MM.1S (cell line): ENCODE data around the gene CCDC107.

Experiments used
- EZH2 ChIP-seq: fragments of 300-600 bp; sonication (generic); optimal IDR thresholded peaks from 2 replicates; pipeline ENCODE3; 2017; ENCODE audit warnings: low read depth, mild to moderate bottlenecking, antibody characterized with exemption, low read length, mixed read lengths
- EZH2phosphoT487 ChIP-seq: fragments of 300-600 bp; sonication (generic); IDR thresholded peaks from 2 replicates; pipeline ENCODE4 v1.6.1; 2018; ENCODE audit warnings: antibody characterized with exemption, low read length
- TF ChIP-seq, protein P1 (sequence below): fragments of 300-600 bp; sonication (generic); IDR thresholded peaks from 2 replicates; pipeline ENCODE4 v1.5.1; 2016; ENCODE audit warnings: antibody characterized with exemption, low read length, mixed read lengths

DNA sequence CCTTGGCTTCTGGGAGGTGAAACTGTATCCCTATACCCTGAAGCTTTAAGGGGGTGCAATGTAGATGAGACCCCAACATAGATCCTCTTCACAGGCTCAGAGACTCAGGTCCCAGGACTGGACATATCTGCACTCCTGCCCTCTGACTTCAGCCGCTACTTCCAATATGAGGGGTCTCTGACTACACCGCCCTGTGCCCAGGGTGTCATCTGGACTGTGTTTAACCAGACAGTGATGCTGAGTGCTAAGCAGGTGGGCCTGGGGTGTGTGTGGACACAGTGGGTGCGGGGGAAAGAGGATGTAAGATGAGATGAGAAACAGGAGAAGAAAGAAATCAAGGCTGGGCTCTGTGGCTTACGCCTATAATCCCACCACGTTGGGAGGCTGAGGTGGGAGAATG lies 21.0 kb downstream of the CCDC107 start:
- TF ChIP-seq EZH2phosphoT487: no peak
- TF ChIP-seq, protein P1, sequence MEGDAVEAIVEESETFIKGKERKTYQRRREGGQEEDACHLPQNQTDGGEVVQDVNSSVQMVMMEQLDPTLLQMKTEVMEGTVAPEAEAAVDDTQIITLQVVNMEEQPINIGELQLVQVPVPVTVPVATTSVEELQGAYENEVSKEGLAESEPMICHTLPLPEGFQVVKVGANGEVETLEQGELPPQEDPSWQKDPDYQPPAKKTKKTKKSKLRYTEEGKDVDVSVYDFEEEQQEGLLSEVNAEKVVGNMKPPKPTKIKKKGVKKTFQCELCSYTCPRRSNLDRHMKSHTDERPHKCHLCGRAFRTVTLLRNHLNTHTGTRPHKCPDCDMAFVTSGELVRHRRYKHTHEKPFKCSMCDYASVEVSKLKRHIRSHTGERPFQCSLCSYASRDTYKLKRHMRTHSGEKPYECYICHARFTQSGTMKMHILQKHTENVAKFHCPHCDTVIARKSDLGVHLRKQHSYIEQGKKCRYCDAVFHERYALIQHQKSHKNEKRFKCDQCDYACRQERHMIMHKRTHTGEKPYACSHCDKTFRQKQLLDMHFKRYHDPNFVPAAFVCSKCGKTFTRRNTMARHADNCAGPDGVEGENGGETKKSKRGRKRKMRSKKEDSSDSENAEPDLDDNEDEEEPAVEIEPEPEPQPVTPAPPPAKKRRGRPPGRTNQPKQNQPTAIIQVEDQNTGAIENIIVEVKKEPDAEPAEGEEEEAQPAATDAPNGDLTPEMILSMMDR: no peak
- TF ChIP-seq EZH2: no peak
